OCI-LY7 (cell line): ENCODE measurements around the gene C19orf85. TPM values are rescaled to one million over a fixed set of nuclear protein-coding genes. Genes with fewer than 3 reads are reported as not detected.

Experiments
- BruUV-seq: library from RNA; stranded (reverse); fragments of 400-500 nt; replicated peaks from 2 replicates; lab custom pipeline; 2021; lab: Mats Ljungman, UMichigan
- CTCF ChIA-PET: fragments of 300-600 bp; sonication (Branson Sonifier 250); formaldehyde crosslinking; loops from one replicate; lab custom pipeline; 2022; ENCODE audit warnings: antibody characterized with exemption; ENCODE audit not compliant: unreplicated experiment; lab: Charles Lee
- POLR2A ChIA-PET: fragments of 300-600 bp; sonication (Branson Sonifier 250); formaldehyde crosslinking; loops from one replicate; lab custom pipeline; 2022; ENCODE audit warnings: antibody characterized with exemption; lab: Charles Lee
- DNase-seq: peaks from one replicate; pipeline ENCODE4 v3.0.0-alpha.2; 2015; ENCODE audit warnings: low spot score
- H2AFZ ChIP-seq: fragments of 200-600 bp; sonication (generic), shearing (Covaris generic); 2 replicates; pipeline ENCODE4 v1.6.1; 2014; ENCODE audit warnings: mild to moderate bottlenecking, antibody characterized with exemption, low read length, moderate library complexity
- H3K27ac ChIP-seq: fragments of 200-600 bp; sonication (generic); 2 replicates; pipeline ENCODE4 v1.5.1; 2014; ENCODE audit warnings: mixed run types, low read depth, mild to moderate bottlenecking, moderate library complexity, low read length, inconsistent platforms; ENCODE audit not compliant: poor library complexity, severe bottlenecking
- H3K36me3 ChIP-seq: fragments of 200-600 bp; sonication (generic); 2 replicates; pipeline ENCODE4 v1.6.1; 2014; ENCODE audit warnings: mild to moderate bottlenecking, antibody characterized with exemption, low read length, moderate library complexity, mixed read lengths; ENCODE audit not compliant: insufficient read depth
- H3K4me1 ChIP-seq: fragments of 200-600 bp; sonication (generic); 2 replicates; pipeline ENCODE4 v1.5.1; 2014; ENCODE audit warnings: mild to moderate bottlenecking, low read length; ENCODE audit not compliant: insufficient read depth, poor library complexity, severe bottlenecking
- H3K4me2 ChIP-seq: fragments of 200-600 bp; sonication (generic); 2 replicates; pipeline ENCODE4 v1.6.1; 2014; ENCODE audit warnings: mild to moderate bottlenecking, low read length
- H3K4me3 ChIP-seq: fragments of 200-600 bp; sonication (generic); 2 replicates; pipeline ENCODE4 v1.5.1; 2014; ENCODE audit warnings: mild to moderate bottlenecking, low read depth, low read length; ENCODE audit not compliant: poor library complexity, severe bottlenecking
- H3K79me2 ChIP-seq: fragments of 200-600 bp; sonication (generic); 2 replicates; pipeline ENCODE4 v1.6.1; 2016; ENCODE audit warnings: low read depth, mild to moderate bottlenecking, low read length, moderate library complexity, mixed read lengths; ENCODE audit not compliant: insufficient read depth
- H3K9me2 ChIP-seq: fragments of 200-600 bp; sonication (generic); 2 replicates; pipeline ENCODE4 v1.6.1; 2016; ENCODE audit warnings: mild to moderate bottlenecking, low read length, mixed read lengths; ENCODE audit not compliant: insufficient read depth
- H3K9me3 ChIP-seq: fragments of 200-600 bp; sonication (generic); 2 replicates; pipeline ENCODE4 v1.6.1; 2014; ENCODE audit warnings: mild to moderate bottlenecking, mixed run types, low read length, mixed read lengths
- H4K20me1 ChIP-seq: fragments of 200-600 bp; sonication (generic); 2 replicates; pipeline ENCODE4 v1.6.1; 2014; ENCODE audit warnings: mild to moderate bottlenecking, antibody characterized with exemption, low read length, moderate library complexity, mixed read lengths; ENCODE audit not compliant: insufficient read depth
- CTCF ChIP-seq: fragments of 200-600 bp; sonication (generic); conservative IDR thresholded peaks from 2 replicates; pipeline ENCODE4 v1.5.1; 2014; ENCODE audit warnings: mild to moderate bottlenecking, antibody characterized with exemption, low read length, moderate library complexity, mixed read lengths
- EZH2phosphoT487 ChIP-seq: fragments of 200-600 bp; sonication (generic); IDR thresholded peaks from 2 replicates; pipeline ENCODE4 v1.6.1; 2018; ENCODE audit warnings: low read depth, borderline replicate concordance, mild to moderate bottlenecking, mixed run types, antibody characterized with exemption, low read length, moderate library complexity, mixed read lengths
- intact Hi-C: fragments of 100-400 bp; cut with micrococcal nuclease; formaldehyde crosslinking; loops from one replicate; pipeline ENCODE4 v1.10.0; 2022; ENCODE audit not compliant: unreplicated experiment
- total RNA-seq, 2 experiments: library from RNA; depleted of rRNA in 1 of 2; stranded (reverse); fragments of >200 nt in 1 of 2; shearing (Covaris generic) in 1 of 2; gene quantifications; 2 replicates each; pipeline ENCODE4 v1.2.3, GENCODE V29; 2014 to 2022

The C19orf85 gene
- total RNA-seq, 2 experiments from 2014 or later: not detected

- DNase-seq: no peak
- Histone ChIP-seq H3K9me2 (no peaks in the 10 kb centered on the region), H3K9me3 (no peaks in the 10 kb centered on the region), H4K20me1 (no peaks in the 10 kb centered on the region), H2AFZ (no peak overlapping the region), H3K27ac (no peak overlapping the region), H3K36me3 (no peaks in the 10 kb centered on the region), H3K4me2 (no peak overlapping the region), H3K4me1 (no peaks in the 10 kb centered on the region), H3K79me2 (no peaks in the 10 kb centered on the region), H3K4me3 (no peak overlapping the region)
- intact Hi-C loops: no loop called here
- POLR2A ChIA-PET: no interaction called here
- TF ChIP-seq EZH2phosphoT487: no peak
- no peak for TF ChIP-seq CTCF
- CTCF ChIA-PET: no interaction called here
- BruUV-seq: no TSS peak
Observed at GRCh38 chr19:55443824-55444480, 20.6 kb downstream of the C19orf85 start.

DNA sequence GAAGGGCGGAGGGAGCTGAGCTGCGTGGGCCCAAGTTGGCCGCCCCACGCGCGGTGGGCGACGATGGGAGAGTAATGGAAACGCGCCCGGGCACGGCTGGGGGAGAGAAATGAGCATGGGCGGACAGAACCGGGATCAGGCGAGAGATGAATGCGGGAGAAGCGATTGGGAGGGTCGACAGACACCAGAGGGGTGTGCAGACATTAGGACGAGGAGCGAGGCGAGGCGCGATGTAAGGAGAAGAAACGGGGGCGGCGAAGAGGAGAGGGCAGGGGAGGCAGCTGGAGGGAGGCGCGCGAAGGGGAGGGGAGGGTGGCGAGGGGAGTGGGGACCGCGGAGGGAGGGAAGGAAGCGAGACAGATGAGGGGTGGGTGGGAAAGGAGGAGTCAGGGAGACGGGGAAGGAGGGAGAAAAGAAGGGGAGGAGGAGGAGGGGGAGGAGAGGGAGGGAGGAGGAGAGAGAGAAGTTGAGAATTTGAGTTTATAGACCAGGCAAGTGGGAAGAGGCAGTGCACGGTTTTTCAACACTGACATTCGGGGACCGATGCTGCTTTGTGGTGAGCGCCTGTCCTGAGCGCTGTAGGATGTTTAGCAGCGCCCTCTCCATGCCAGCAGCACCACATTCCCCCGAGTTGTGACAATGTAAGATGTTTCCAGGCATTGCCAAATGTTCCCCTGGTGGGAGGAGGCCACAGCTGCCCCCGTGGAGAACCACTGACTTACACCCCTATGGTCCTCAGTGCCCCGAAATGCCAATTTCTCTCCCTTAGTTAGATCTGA is 21.3 kb downstream of the C19orf85 start, which contains the start of gene SHISA7:
Gene SHISA7 (minus strand): TSS at position 256 of the 779 bp plus-strand sequence. CDS start 437 bp downstream, outside the sequence.
- H3K36me3 ChIP-seq: no peaks in the 10 kb centered on the region
- ChIA-PET POLR2A (no interaction called here), CTCF (no interaction called here)
- H3K4me2 ChIP-seq: no peak within 1 kb of the TSS
- no peaks in the 10 kb centered on the region for H3K9me3 ChIP-seq
- no TSS peak for BruUV-seq
- H2AFZ ChIP-seq: no peak within 1 kb of the TSS
- no peaks in the 10 kb centered on the region for H4K20me1 ChIP-seq
- TF ChIP-seq CTCF: no peak
- intact Hi-C loops: no loop called here
- H3K4me3 ChIP-seq: no peak within 1 kb of the TSS
- no peaks in the 10 kb centered on the region for H3K79me2 ChIP-seq
- H3K9me2 ChIP-seq: no peaks in the 10 kb centered on the region
- no peaks in the 10 kb centered on the region for H3K4me1 ChIP-seq
- no peak within 1 kb of the TSS for H3K27ac ChIP-seq
- DNase-seq: no peak
